K562 (cell line): Measurements from ENCODE around the gene CTSD. TPM values are rescaled to one million over a fixed set of nuclear protein-coding genes. Genes with fewer than 3 reads are reported as not detected.

ENCODE experiments used
- ATAC-seq: fragments of 200-7000 bp; cut with Tn5 transposase; 3 replicates; pipeline ENCODE4 v1.9.1; 2020; ENCODE audit warnings: moderate library complexity
- BruUV-seq: library from RNA; stranded (reverse); fragments of 400-500 nt; replicated peaks from 2 replicates; lab custom pipeline; 2021; lab: Mats Ljungman, UMichigan
- CTCF ChIA-PET: fragments of 300-600 bp; formaldehyde crosslinking; extraction: SDS; loops from one replicate; lab custom pipeline; 2021; ENCODE audit warnings: low intra/inter-chr PET ratio; lab: Yijun Ruan, JAX
- POLR2A ChIA-PET: fragments of 300-600, 350-650 bp; sonication (Branson Sonifier 250); formaldehyde crosslinking; extraction: SDS; loops from one replicate; lab custom pipeline; 2021; ENCODE audit warnings: antibody characterized with exemption, inconsistent platforms; lab: Yijun Ruan, JAX
- DNase-seq, 4 experiments: peaks; one replicate each; pipeline versions ENCODE4 v3.0.0 to v3.0.0-alpha.2; 2011 to 2018; ENCODE audit warnings: low spot score in 3 of 4, mixed read lengths in 3 of 4; ENCODE audit errors: extremely low read depth in 1 of 4
- FAIRE-seq: peaks from 2 replicates; lab custom pipeline; 2011; peaks lifted over from hg19 to GRCh38; lab: Jason Lieb, UNC
- H2AFZ ChIP-seq: 2 replicates; pipeline ENCODE4 v1.6.0; 2011; ENCODE audit warnings: low read depth, low read length, control low read depth, inconsistent platforms
- H3K27ac ChIP-seq: fragments of 200-600 bp; 3 replicates; pipeline ENCODE4 v1.8.0; 2011; ENCODE audit warnings: low read depth, mild to moderate bottlenecking, control low read depth, inconsistent platforms, low read length, moderate library complexity, mixed read lengths; ENCODE audit errors: extremely low read depth
- H3K27me3 ChIP-seq, 2 experiments: fragments of 300-600 bp in 1 of 2; 2 replicates in 1 of 2; 3 replicates in 1 of 2; pipeline versions ENCODE4 v1.6.0 to v1.8.0; 2011; ENCODE audit warnings: inconsistent platforms in 2 of 2, low read length in 2 of 2, mild to moderate bottlenecking in 1 of 2, mixed read lengths in 1 of 2, moderate library complexity in 1 of 2; ENCODE audit not compliant: control insufficient read depth in 2 of 2, insufficient read depth in 2 of 2
- H3K36me3 ChIP-seq: fragments of 300-600 bp; 3 replicates; pipeline ENCODE4 v1.8.0; 2011; ENCODE audit warnings: mild to moderate bottlenecking, low read length, inconsistent platforms; ENCODE audit not compliant: control insufficient read depth, insufficient read depth
- H3K4me1 ChIP-seq, 2 experiments: fragments of 200-600 bp in 1 of 2; replicated peaks in 1 of 2; 2 replicates in 1 of 2; 3 replicates in 1 of 2; pipeline versions ENCODE4 v1.5.1 to v1.8.0; 2011; ENCODE audit warnings: inconsistent platforms in 2 of 2, low read length in 2 of 2, mild to moderate bottlenecking in 1 of 2, mixed read lengths in 1 of 2, moderate library complexity in 1 of 2; ENCODE audit not compliant: control insufficient read depth in 2 of 2, insufficient read depth in 2 of 2
- H3K4me2 ChIP-seq: 2 replicates; pipeline ENCODE4 v1.6.1; 2011; ENCODE audit warnings: low read length, control low read depth, inconsistent platforms, mixed read lengths; ENCODE audit not compliant: insufficient read depth
- H3K4me3 ChIP-seq: fragments of 200-600 bp; sonication (generic), shearing (Covaris generic); 2 replicates; pipeline ENCODE4 v1.5.1; 2016; ENCODE audit warnings: control low read depth, inconsistent platforms
- H3K79me2 ChIP-seq: fragments of 200-600 bp; 3 replicates; pipeline ENCODE4 v1.8.0; 2011; ENCODE audit warnings: low read length, inconsistent platforms; ENCODE audit not compliant: control insufficient read depth, insufficient read depth
- H3K9ac ChIP-seq, 2 experiments: 2 replicates each; pipeline versions ENCODE4 v1.6.0 to v1.6.1; 2011; ENCODE audit warnings: low read depth in 2 of 2, low read length in 2 of 2, control low read depth in 1 of 2, inconsistent platforms in 1 of 2, mild to moderate bottlenecking in 1 of 2, mixed read lengths in 1 of 2; ENCODE audit not compliant: insufficient read depth in 1 of 2
- H3K9me1 ChIP-seq: one replicate; pipeline ENCODE4 v1.6.0; 2011; ENCODE audit warnings: inconsistent platforms, mild to moderate bottlenecking, low read length, moderate library complexity; ENCODE audit not compliant: control insufficient read depth, insufficient read depth
- H3K9me3 ChIP-seq: replicated peaks from 2 replicates; pipeline ENCODE4 v1.5.1; 2011; ENCODE audit warnings: low read depth, low read length, inconsistent platforms; ENCODE audit not compliant: control insufficient read depth, insufficient read depth
- H4K20me1 ChIP-seq: replicated peaks from 2 replicates; pipeline ENCODE4 v1.6.1; 2011; ENCODE audit warnings: low read length, inconsistent platforms, mixed read lengths; ENCODE audit not compliant: control insufficient read depth, insufficient read depth
- BRCA1 ChIP-seq, 2 experiments: fragments of 450-650 bp in 1 of 2; sonication (generic) in 1 of 2; formaldehyde crosslinking in 1 of 2; IDR thresholded peaks; 2 replicates each; pipeline versions ENCODE4 v1.5.0 to v1.6.1; 2017 to 2020; ENCODE audit warnings: mild to moderate bottlenecking in 1 of 2, missing genetic modification reagents in 1 of 2
- EP400 ChIP-seq: fragments of 450-650 bp; IDR thresholded peaks from 2 replicates; pipeline ENCODE4 v1.6.1; 2017; ENCODE audit warnings: antibody characterized with exemption, mild to moderate bottlenecking, moderate library complexity
- NCOA1 ChIP-seq: fragments of 450-650 bp; IDR thresholded peaks from 2 replicates; pipeline ENCODE4 v1.6.1; 2016; ENCODE audit warnings: low read depth
- PHB ChIP-seq: fragments of 250-450 bp; sonication (Bioruptor Pico); IDR thresholded peaks from 2 replicates; pipeline ENCODE4 v1.5.0; 2021
- PURB ChIP-seq: sonication (generic); formaldehyde crosslinking; IDR thresholded peaks from 2 replicates; pipeline ENCODE4 v1.9.0; 2021; ENCODE audit warnings: low read depth, mild to moderate bottlenecking, missing genetic modification reagents
- RFX1 ChIP-seq: fragments of 450-650 bp; IDR thresholded peaks from 2 replicates; pipeline ENCODE4 v1.6.1; 2016; ENCODE audit warnings: mild to moderate bottlenecking, moderate library complexity
- RNF2 ChIP-seq: sonication (generic); IDR thresholded peaks from 2 replicates; pipeline ENCODE4 v1.6.1; 2016
- TSC22D4 ChIP-seq: fragments of 450-650 bp; IDR thresholded peaks from 2 replicates; pipeline ENCODE4 v1.6.1; 2016; ENCODE audit warnings: missing genetic modification characterization, missing biosample characterization, control low read depth
- U2AF2 ChIP-seq: fragments of 200-400 bp; formaldehyde crosslinking; optimal IDR thresholded peaks from 2 replicates; pipeline ENCODE3; 2017; ENCODE audit warnings: low read depth, mild to moderate bottlenecking, low read length
- ZNF143 ChIP-seq: sonication (generic); formaldehyde crosslinking; IDR thresholded peaks from 2 replicates; pipeline ENCODE4 v1.9.0; 2022; ENCODE audit warnings: mild to moderate bottlenecking, missing genetic modification reagents
- ZNF584 ChIP-seq: fragments of 200-800 bp; sonication (Bioruptor generic); IDR thresholded peaks from 2 replicates; pipeline ENCODE4 v1.6.1; 2016; ENCODE audit warnings: low read depth, mild to moderate bottlenecking, missing genetic modification characterization, missing compliant biosample characterization
- ZNF77 ChIP-seq: fragments of 250-450 bp; sonication (Bioruptor Pico); IDR thresholded peaks from 2 replicates; pipeline ENCODE4 v1.5.0; 2020
- WGBS: fragments of 100-300 bp; shearing (Covaris generic); methylation state at CpG from one replicate; pipeline ENCODE4 v1.1.6; 2016; ENCODE audit warnings: low coverage, mixed read lengths; ENCODE audit not compliant: insufficient coverage; ENCODE audit errors: missing lambda C conversion rate; 5-methylcytosine and 5-hydroxymethylcytosine counted together
- in situ Hi-C: fragments of 300-500 bp; cut with MboI; formaldehyde crosslinking; loops from 4 replicates; pipeline ENCODE4 v1.15.0; 2018; ENCODE audit warnings: inconsistent platforms, mixed read lengths
- intact Hi-C: fragments of 100-400 bp; cut with micrococcal nuclease; formaldehyde crosslinking; loops from 2 replicates; pipeline ENCODE4 v1.14.2; 2022
- polyA plus RNA-seq, 8 experiments: library from polyadenylated mRNA; depleted of rRNA in 4 of 8; stranded (reverse) in 5 of 8; unstranded in 3 of 8; fragments of >200 nt; fragmentation: Nextera tagmentation in 2 of 8; fragmentation: Illumina TruSeq in 1 of 8; extraction: Ambion mirVana in 2 of 8; extraction: Trizol in 1 of 8; gene quantifications; 2 replicates each; pipeline versions ENCODE4 v1.2.1 to v1.2.3, GENCODE V29; 2011 to 2014; ENCODE audit warnings: inconsistent platforms in 1 of 8, missing spikeins in 1 of 8
- total RNA-seq, 7 experiments: library from RNA; depleted of rRNA in 6 of 7; stranded (reverse); fragments of >200 nt in 6 of 7; fragmentation: Illumina TruSeq in 2 of 7; extraction: Trizol in 2 of 7; gene quantifications; 2 replicates each; pipeline versions ENCODE4 v1.2.1 to v1.2.3, GENCODE V29; 2011 to 2021; ENCODE audit warnings: low replicate concordance in 1 of 7
- TF ChIP-seq, protein P1 (sequence below): sonication (generic); formaldehyde crosslinking; IDR thresholded peaks from 2 replicates; pipeline ENCODE4 v1.8.1; 2022; ENCODE audit warnings: missing genetic modification reagents
- TF ChIP-seq, protein P2 (sequence below): fragments of 150-350 bp; IDR thresholded peaks from 2 replicates; pipeline ENCODE4 v1.6.1; 2014; ENCODE audit warnings: low read depth, mild to moderate bottlenecking, low read length, borderline replicate concordance
- TF ChIP-seq, protein P3 (sequence below): IDR thresholded peaks from 2 replicates; pipeline ENCODE4 v1.6.1; 2016; ENCODE audit warnings: missing genetic modification characterization, missing compliant biosample characterization

The CTSD gene
- total and polyA plus RNA-seq, 9 of the 15 experiments (the other 6 are each of a cell fraction or from before 2014, with no cell fraction given), result 1.0 to 112 (median 40.9) TPM

DNA sequence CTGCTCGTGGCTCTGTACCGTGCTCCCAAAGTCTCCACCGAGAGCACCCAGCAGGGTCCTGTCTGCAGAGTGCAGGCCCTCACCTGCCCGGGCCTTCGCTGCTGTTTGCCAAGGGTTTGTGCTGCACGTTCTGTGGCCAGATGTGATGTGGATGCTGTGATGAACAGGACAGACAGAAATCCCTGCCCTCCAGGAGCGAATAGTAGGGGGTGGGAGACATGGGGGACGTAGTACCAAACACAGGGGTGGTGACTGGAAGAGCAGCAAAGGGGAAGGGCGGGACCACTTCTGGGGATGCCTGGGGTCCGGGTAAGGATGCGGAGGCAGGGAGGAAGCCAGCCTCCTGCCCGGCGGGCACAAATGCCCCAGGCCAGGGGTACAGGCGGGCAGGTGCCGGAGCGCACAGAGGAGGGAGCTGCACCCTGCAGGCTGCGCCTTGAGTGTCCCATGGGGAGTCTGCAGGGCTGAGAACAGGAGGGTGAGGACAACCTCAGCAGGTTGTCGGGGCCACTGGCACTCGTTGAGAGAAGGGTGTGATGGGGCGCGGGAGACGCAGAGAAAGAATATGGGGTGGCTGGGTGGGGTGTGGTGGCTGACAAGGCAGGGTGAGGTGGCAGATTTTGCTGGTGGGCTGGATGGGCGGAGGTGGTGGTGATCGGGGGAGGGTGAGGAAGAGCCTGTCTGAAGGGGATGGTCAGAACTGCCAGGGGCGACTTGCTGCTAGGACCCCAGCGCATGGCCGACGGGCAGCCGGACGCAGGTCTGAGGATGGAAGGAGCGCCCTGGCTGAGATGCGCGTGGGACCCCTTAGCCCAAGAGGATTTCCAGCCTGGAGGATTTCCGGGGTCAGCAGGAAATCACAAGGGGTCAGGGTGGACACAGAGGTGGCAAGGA lies 16.3 kb upstream of the CTSD start:
- no peak for FAIRE-seq
- H3K79me2 ChIP-seq, result no peaks in the 10 kb centered on the region
- no TSS peak for BruUV-seq

More for the DNA sequence above, 16.3 kb upstream of the CTSD start:
- WGBS, result 17% methylated on average over 28 of the region's 34 CpGs
- ChIA-PET POLR2A (interaction anchor here (0.6 to 0.8 kb wide), 2 partner anchors 11 to 12 kb away, joined by 3 to 4 read pairs; no protein-coding TSS in a partner anchor), CTCF (no interaction called here)
- no peak overlapping the region for H3K4me2 ChIP-seq
- H3K4me1 ChIP-seq, result peaks cover 8 to 63% of the 10 kb centered on the region in 2 experiments
- H3K36me3 ChIP-seq, result no peaks in the 10 kb centered on the region
- in situ Hi-C loops, result no loop called here
- peaks cover 8% of the 10 kb centered on the region; the same call in 1 of the 2 replicates for H4K20me1 ChIP-seq
- no peaks in the 10 kb centered on the region for H3K9me1 ChIP-seq
- H2AFZ ChIP-seq, result no peak overlapping the region
- TF ChIP-seq BRCA1 (IDR thresholded peaks at IDR 0.05), result no peak
- TF ChIP-seq BRCA1 (CRISPR knock-in tag; IDR thresholded peaks at IDR 0.05), result no peak
- TF ChIP-seq, protein P1, sequence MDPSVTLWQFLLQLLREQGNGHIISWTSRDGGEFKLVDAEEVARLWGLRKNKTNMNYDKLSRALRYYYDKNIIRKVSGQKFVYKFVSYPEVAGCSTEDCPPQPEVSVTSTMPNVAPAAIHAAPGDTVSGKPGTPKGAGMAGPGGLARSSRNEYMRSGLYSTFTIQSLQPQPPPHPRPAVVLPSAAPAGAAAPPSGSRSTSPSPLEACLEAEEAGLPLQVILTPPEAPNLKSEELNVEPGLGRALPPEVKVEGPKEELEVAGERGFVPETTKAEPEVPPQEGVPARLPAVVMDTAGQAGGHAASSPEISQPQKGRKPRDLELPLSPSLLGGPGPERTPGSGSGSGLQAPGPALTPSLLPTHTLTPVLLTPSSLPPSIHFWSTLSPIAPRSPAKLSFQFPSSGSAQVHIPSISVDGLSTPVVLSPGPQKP (CRISPR knock-in tag), result no peak
- no peak for TF ChIP-seq RFX1
- TF ChIP-seq TSC22D4, result no peak
- TF ChIP-seq, protein P2, sequence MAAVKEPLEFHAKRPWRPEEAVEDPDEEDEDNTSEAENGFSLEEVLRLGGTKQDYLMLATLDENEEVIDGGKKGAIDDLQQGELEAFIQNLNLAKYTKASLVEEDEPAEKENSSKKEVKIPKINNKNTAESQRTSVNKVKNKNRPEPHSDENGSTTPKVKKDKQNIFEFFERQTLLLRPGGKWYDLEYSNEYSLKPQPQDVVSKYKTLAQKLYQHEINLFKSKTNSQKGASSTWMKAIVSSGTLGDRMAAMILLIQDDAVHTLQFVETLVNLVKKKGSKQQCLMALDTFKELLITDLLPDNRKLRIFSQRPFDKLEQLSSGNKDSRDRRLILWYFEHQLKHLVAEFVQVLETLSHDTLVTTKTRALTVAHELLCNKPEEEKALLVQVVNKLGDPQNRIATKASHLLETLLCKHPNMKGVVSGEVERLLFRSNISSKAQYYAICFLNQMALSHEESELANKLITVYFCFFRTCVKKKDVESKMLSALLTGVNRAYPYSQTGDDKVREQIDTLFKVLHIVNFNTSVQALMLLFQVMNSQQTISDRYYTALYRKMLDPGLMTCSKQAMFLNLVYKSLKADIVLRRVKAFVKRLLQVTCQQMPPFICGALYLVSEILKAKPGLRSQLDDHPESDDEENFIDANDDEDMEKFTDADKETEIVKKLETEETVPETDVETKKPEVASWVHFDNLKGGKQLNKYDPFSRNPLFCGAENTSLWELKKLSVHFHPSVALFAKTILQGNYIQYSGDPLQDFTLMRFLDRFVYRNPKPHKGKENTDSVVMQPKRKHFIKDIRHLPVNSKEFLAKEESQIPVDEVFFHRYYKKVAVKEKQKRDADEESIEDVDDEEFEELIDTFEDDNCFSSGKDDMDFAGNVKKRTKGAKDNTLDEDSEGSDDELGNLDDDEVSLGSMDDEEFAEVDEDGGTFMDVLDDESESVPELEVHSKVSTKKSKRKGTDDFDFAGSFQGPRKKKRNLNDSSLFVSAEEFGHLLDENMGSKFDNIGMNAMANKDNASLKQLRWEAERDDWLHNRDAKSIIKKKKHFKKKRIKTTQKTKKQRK, result no peak
- no peak for TF ChIP-seq RNF2
- no peak for TF ChIP-seq ZNF77 (CRISPR knock-in tag)
- TF ChIP-seq ZNF143 (CRISPR knock-in tag), result no peak
- no peak for TF ChIP-seq PURB (CRISPR knock-in tag)
- TF ChIP-seq ZNF584 (CRISPR knock-in tag), result no peak
- TF ChIP-seq, protein P3, sequence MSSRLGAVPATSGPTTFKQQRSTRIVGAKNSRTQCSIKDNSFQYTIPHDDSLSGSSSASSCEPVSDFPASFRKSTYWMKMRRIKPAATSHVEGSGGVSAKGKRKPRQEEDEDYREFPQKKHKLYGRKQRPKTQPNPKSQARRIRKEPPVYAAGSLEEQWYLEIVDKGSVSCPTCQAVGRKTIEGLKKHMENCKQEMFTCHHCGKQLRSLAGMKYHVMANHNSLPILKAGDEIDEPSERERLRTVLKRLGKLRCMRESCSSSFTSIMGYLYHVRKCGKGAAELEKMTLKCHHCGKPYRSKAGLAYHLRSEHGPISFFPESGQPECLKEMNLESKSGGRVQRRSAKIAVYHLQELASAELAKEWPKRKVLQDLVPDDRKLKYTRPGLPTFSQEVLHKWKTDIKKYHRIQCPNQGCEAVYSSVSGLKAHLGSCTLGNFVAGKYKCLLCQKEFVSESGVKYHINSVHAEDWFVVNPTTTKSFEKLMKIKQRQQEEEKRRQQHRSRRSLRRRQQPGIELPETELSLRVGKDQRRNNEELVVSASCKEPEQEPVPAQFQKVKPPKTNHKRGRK (tag), result no peak
- no peak for TF ChIP-seq EP400
- no peak for TF ChIP-seq U2AF2
- no peak for TF ChIP-seq PHB (CRISPR knock-in tag)
- TF ChIP-seq NCOA1, result no peak
- no peak for DNase-seq
- intact Hi-C loops, result no loop called here
- no peak overlapping the region for H3K4me3 ChIP-seq
- H3K27ac ChIP-seq, result no peak overlapping the region
- no peaks in the 10 kb centered on the region for H3K9me3 ChIP-seq
- H3K9ac ChIP-seq, result peak overlapping the region in 1 of 2 experiments; percentile 26; a peak in 1 of 4 replicates
- H3K27me3 ChIP-seq, result peaks cover 24 to 60% of the 10 kb centered on the region in 2 experiments; a peak in 4 of 5 replicates
- no peak for ATAC-seq
